T-helper 22 cell (primary cell): Measurements from ENCODE around the gene HPSE2.
"Not testable (repeated sequence)": the region's sequence is repeated elsewhere in the genome, so short reads cannot be mapped to it uniquely, and the experiment has no call there.

Experiments used
- DNase-seq: peaks from one replicate; pipeline ENCODE4 v3.0.0-alpha.2; 2020; ENCODE audit warnings: low read depth

The HPSE2 gene

GRCh38 chr10:98556061-98556460, 679.6 kb downstream of the HPSE2 start:
- DNase-seq: no peak

GRCh38 chr10:98555021-98555619, 680.5 kb downstream of the HPSE2 start:
- no peak for DNase-seq

- not testable (repeated sequence) for DNase-seq
Measured at GRCh38 chr10:98541561-98541960, 694.1 kb downstream of the HPSE2 start.

GRCh38 chr10:98539578-98539977, 696.1 kb downstream of the HPSE2 start:
- no peak for DNase-seq

- DNase-seq: no peak
Measured at GRCh38 chr10:98538472-98538871, 697.2 kb downstream of the HPSE2 start.

GRCh38 chr10:98536551-98536950, 699.1 kb downstream of the HPSE2 start:
- DNase-seq: no peak

GRCh38 chr10:98533746-98534445, 701.8 kb downstream of the HPSE2 start:
- no peak for DNase-seq

- DNase-seq: no peak
Measured at GRCh38 chr10:98533241-98533640, 702.4 kb downstream of the HPSE2 start.

GRCh38 chr10:98528805-98529183, 706.9 kb downstream of the HPSE2 start:
- no peak for DNase-seq

GRCh38 chr10:98528166-98528804, 707.4 kb downstream of the HPSE2 start:
- DNase-seq: no peak

- no peak for DNase-seq
Measured at GRCh38 chr10:98525969-98526368, 709.7 kb downstream of the HPSE2 start.

- no peak for DNase-seq
Measured at GRCh38 chr10:98524124-98524523, 711.5 kb downstream of the HPSE2 start.

GRCh38 chr10:98519841-98520240, 715.8 kb downstream of the HPSE2 start:
- no peak for DNase-seq

GRCh38 chr10:98517672-98518071, 718.0 kb downstream of the HPSE2 start:
- no peak for DNase-seq

GRCh38 chr10:98516352-98516751, 719.3 kb downstream of the HPSE2 start:
- no peak for DNase-seq

GRCh38 chr10:98513704-98514103, 721.9 kb downstream of the HPSE2 start:
- no peak for DNase-seq

GRCh38 chr10:98511876-98512275, 723.8 kb downstream of the HPSE2 start:
- no peak for DNase-seq

- DNase-seq: no peak
Measured at GRCh38 chr10:98510412-98510995, 725.1 kb downstream of the HPSE2 start.

GRCh38 chr10:98509745-98510144, 725.9 kb downstream of the HPSE2 start:
- DNase-seq: no peak

GRCh38 chr10:98502535-98502934, 733.1 kb downstream of the HPSE2 start:
- DNase-seq: not testable (repeated sequence)

GRCh38 chr10:98492763-98493162, 742.9 kb downstream of the HPSE2 start:
- DNase-seq: no peak

GRCh38 chr10:98489561-98490481, 745.8 kb downstream of the HPSE2 start:
- DNase-seq: no peak
